ENCODE results near the gene FOXK1.

FOXK1 gene

GRCh38 chr7:4707980-4708411 is 25.9 kb downstream of the FOXK1 start:
- DNase-seq (ENCODE audit: low read depth): no peak
- TF ChIP-seq CTCF (IDR thresholded peaks at IDR 0.05; ENCODE audit: control insufficient read depth, insufficient read depth, low read depth, low read length, missing control alignments): no peak
- no peak overlapping the region for H3K4me3 ChIP-seq (ENCODE audit: control insufficient read depth, low read depth, low read length)

GRCh38 chr7:4709187-4709586 is 27.1 kb downstream of the FOXK1 start:
- H3K4me3 ChIP-seq (ENCODE audit: control insufficient read depth, low read depth, low read length): no peak overlapping the region
- no peak for DNase-seq (ENCODE audit: low read depth)
- no peak for TF ChIP-seq CTCF (IDR thresholded peaks at IDR 0.05; ENCODE audit: control insufficient read depth, insufficient read depth, low read depth, low read length, missing control alignments)

GRCh38 chr7:4711093-4711492 is 29.0 kb downstream of the FOXK1 start:
- no peak for TF ChIP-seq CTCF (IDR thresholded peaks at IDR 0.05; ENCODE audit: control insufficient read depth, insufficient read depth, low read depth, low read length, missing control alignments)
- H3K4me3 ChIP-seq (ENCODE audit: control insufficient read depth, low read depth, low read length): no peak overlapping the region
- no peak for DNase-seq (ENCODE audit: low read depth)

GRCh38 chr7:4711634-4712033 is 29.5 kb downstream of the FOXK1 start:
- no peak for DNase-seq (ENCODE audit: low read depth)
- no peak for TF ChIP-seq CTCF (IDR thresholded peaks at IDR 0.05; ENCODE audit: control insufficient read depth, insufficient read depth, low read depth, low read length, missing control alignments)
- no peak overlapping the region for H3K4me3 ChIP-seq (ENCODE audit: control insufficient read depth, low read depth, low read length)

- no peak for DNase-seq (ENCODE audit: low read depth)
- TF ChIP-seq CTCF (IDR thresholded peaks at IDR 0.05; ENCODE audit: control insufficient read depth, insufficient read depth, low read depth, low read length, missing control alignments): no peak
- H3K4me3 ChIP-seq (ENCODE audit: control insufficient read depth, low read depth, low read length): no peak overlapping the region
These were observed 30.4 kb downstream of the FOXK1 start for GRCh38 chr7:4712281-4713182.

GRCh38 chr7:4713183-4713784 is 31.2 kb downstream of the FOXK1 start:
- no peak for DNase-seq (ENCODE audit: low read depth)
- TF ChIP-seq CTCF (IDR thresholded peaks at IDR 0.05; ENCODE audit: control insufficient read depth, insufficient read depth, low read depth, low read length, missing control alignments): no peak
- H3K4me3 ChIP-seq (ENCODE audit: control insufficient read depth, low read depth, low read length): no peak overlapping the region
